ENCODE data around the gene NLGN1.

DNA sequence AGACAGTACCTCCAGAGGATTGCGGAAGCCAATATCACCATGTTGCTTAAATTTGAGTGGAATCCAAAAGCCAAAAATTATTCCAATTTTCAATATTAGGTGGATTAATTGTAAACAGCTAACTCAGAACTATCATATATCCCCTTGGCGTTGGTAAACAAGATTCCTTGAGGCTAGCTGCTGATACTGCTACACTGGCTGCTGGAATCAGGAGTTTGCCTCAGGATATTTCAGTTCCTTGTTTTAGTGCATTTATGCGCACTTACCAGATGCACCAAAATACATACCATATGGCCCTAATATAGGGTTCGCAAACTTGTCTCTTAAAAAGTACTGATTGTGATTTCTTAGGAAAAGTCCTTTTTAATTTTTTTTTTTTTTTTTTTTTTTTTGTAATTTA, 856.4 kb downstream of the NLGN1 start:
- TF ChIP-seq RAD21 (conservative IDR thresholded peaks at IDR 0.05 in 1 of 2, IDR thresholded peaks at IDR 0.05 in 1 of 2) (no peak), SREBF2 (IDR thresholded peaks at IDR 0.05) (no peak), POLR2A (IDR thresholded peaks at IDR 0.05; ENCODE audit: low read length) (no peak)
- TF ChIP-seq, protein P1, sequence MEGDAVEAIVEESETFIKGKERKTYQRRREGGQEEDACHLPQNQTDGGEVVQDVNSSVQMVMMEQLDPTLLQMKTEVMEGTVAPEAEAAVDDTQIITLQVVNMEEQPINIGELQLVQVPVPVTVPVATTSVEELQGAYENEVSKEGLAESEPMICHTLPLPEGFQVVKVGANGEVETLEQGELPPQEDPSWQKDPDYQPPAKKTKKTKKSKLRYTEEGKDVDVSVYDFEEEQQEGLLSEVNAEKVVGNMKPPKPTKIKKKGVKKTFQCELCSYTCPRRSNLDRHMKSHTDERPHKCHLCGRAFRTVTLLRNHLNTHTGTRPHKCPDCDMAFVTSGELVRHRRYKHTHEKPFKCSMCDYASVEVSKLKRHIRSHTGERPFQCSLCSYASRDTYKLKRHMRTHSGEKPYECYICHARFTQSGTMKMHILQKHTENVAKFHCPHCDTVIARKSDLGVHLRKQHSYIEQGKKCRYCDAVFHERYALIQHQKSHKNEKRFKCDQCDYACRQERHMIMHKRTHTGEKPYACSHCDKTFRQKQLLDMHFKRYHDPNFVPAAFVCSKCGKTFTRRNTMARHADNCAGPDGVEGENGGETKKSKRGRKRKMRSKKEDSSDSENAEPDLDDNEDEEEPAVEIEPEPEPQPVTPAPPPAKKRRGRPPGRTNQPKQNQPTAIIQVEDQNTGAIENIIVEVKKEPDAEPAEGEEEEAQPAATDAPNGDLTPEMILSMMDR (IDR thresholded peaks at IDR 0.05), result no peak
- TF ChIP-seq, protein P2, sequence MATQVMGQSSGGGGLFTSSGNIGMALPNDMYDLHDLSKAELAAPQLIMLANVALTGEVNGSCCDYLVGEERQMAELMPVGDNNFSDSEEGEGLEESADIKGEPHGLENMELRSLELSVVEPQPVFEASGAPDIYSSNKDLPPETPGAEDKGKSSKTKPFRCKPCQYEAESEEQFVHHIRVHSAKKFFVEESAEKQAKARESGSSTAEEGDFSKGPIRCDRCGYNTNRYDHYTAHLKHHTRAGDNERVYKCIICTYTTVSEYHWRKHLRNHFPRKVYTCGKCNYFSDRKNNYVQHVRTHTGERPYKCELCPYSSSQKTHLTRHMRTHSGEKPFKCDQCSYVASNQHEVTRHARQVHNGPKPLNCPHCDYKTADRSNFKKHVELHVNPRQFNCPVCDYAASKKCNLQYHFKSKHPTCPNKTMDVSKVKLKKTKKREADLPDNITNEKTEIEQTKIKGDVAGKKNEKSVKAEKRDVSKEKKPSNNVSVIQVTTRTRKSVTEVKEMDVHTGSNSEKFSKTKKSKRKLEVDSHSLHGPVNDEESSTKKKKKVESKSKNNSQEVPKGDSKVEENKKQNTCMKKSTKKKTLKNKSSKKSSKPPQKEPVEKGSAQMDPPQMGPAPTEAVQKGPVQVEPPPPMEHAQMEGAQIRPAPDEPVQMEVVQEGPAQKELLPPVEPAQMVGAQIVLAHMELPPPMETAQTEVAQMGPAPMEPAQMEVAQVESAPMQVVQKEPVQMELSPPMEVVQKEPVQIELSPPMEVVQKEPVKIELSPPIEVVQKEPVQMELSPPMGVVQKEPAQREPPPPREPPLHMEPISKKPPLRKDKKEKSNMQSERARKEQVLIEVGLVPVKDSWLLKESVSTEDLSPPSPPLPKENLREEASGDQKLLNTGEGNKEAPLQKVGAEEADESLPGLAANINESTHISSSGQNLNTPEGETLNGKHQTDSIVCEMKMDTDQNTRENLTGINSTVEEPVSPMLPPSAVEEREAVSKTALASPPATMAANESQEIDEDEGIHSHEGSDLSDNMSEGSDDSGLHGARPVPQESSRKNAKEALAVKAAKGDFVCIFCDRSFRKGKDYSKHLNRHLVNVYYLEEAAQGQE (IDR thresholded peaks at IDR 0.05), result no peak
